K562 (cell line): ENCODE results near the gene SCPEP1. TPM values are rescaled to one million over a fixed set of nuclear protein-coding genes. Genes with fewer than 3 reads are reported as not detected.

Experiments used
- CHD7 ChIP-seq: fragments of 200-600 bp; sonication (generic); IDR thresholded peaks from one replicate; pipeline ENCODE4 v1.6.1; 2012; ENCODE audit warnings: mild to moderate bottlenecking, low read depth, low read length, inconsistent platforms
- CREB1 ChIP-seq, 2 experiments: sonication (generic) in 1 of 2; formaldehyde crosslinking in 1 of 2; IDR thresholded peaks; 2 replicates each; pipeline versions ENCODE4 v1.6.1 to v1.8.0; 2012 to 2022; ENCODE audit warnings: inconsistent platforms in 1 of 2, mild to moderate bottlenecking in 1 of 2, missing genetic modification reagents in 1 of 2, moderate library complexity in 1 of 2
- GATA2 ChIP-seq: sonication (generic); formaldehyde crosslinking; IDR thresholded peaks from 2 replicates; pipeline ENCODE4 v1.4.0; 2020; ENCODE audit warnings: mild to moderate bottlenecking, missing genetic modification reagents
- GTF2A2 ChIP-seq: IDR thresholded peaks from 2 replicates; pipeline ENCODE4 v1.6.1; 2016; ENCODE audit warnings: mild to moderate bottlenecking, missing genetic modification characterization, missing compliant biosample characterization
- HDAC2 ChIP-seq: fragments of 450-650 bp; IDR thresholded peaks from 2 replicates; pipeline ENCODE4 v1.6.1; 2016; ENCODE audit warnings: mild to moderate bottlenecking
- NCOR1 ChIP-seq: fragments of 450-650 bp; IDR thresholded peaks from 2 replicates; pipeline ENCODE4 v1.6.1; 2016; ENCODE audit warnings: mild to moderate bottlenecking, moderate library complexity
- NFE2L1 ChIP-seq: fragments of 450-650 bp; IDR thresholded peaks from 2 replicates; pipeline ENCODE4 v1.6.1; 2016; ENCODE audit warnings: missing genetic modification characterization, low read depth, mild to moderate bottlenecking, missing compliant biosample characterization, moderate library complexity, borderline replicate concordance
- PCBP2 ChIP-seq: fragments of 200-400 bp; formaldehyde crosslinking; IDR thresholded peaks from 2 replicates; pipeline ENCODE4 v1.6.1; 2018; ENCODE audit warnings: low read length, low read depth, mild to moderate bottlenecking, moderate library complexity; ENCODE audit not compliant: poor library complexity, severe bottlenecking
- POLR2AphosphoS5 ChIP-seq: IDR thresholded peaks from 2 replicates; pipeline ENCODE4 v1.6.1; 2011; ENCODE audit warnings: mild to moderate bottlenecking, low read depth, low read length, moderate library complexity; ENCODE audit not compliant: control insufficient read depth, insufficient read depth
- SMAD3 ChIP-seq: fragments of 450-650 bp; formaldehyde crosslinking; conservative IDR thresholded peaks from 2 replicates; pipeline ENCODE4 v1.4.0; 2020; ENCODE audit warnings: mild to moderate bottlenecking
- SNRNP70 ChIP-seq: fragments of 200-400 bp; formaldehyde crosslinking; optimal IDR thresholded peaks from 2 replicates; pipeline ENCODE3; 2017; ENCODE audit warnings: low read depth, low read length
- SRSF7 ChIP-seq: fragments of 200-400 bp; formaldehyde crosslinking; optimal IDR thresholded peaks from 2 replicates; pipeline ENCODE3; 2017; ENCODE audit warnings: mild to moderate bottlenecking, low read depth, low read length
- TCFL5 ChIP-seq: fragments of 250-450 bp; sonication (Bioruptor Pico); conservative IDR thresholded peaks from 2 replicates; pipeline ENCODE4 v1.6.1; 2021; ENCODE audit warnings: mild to moderate bottlenecking, moderate library complexity, matching md5 sums
- ZFX ChIP-seq: sonication (generic); formaldehyde crosslinking; IDR thresholded peaks from 2 replicates; pipeline ENCODE4 v1.8.0; 2022; ENCODE audit warnings: mild to moderate bottlenecking, missing genetic modification reagents, moderate library complexity
- ZNF133 ChIP-seq: fragments of 250-450 bp; sonication (Bioruptor Pico); IDR thresholded peaks from 2 replicates; pipeline ENCODE4 v1.4.0; 2020; ENCODE audit warnings: mild to moderate bottlenecking
- polyA plus RNA-seq, 8 experiments: library from polyadenylated mRNA; depleted of rRNA in 4 of 8; stranded (reverse) in 5 of 8; unstranded in 3 of 8; fragments of >200 nt; fragmentation: Nextera tagmentation in 2 of 8; fragmentation: Illumina TruSeq in 1 of 8; extraction: Ambion mirVana in 2 of 8; extraction: Trizol in 1 of 8; gene quantifications; 2 replicates each; pipeline versions ENCODE4 v1.2.1 to v1.2.3, GENCODE V29; 2011 to 2014; ENCODE audit warnings: inconsistent platforms in 1 of 8, missing spikeins in 1 of 8
- total RNA-seq, 7 experiments: library from RNA; depleted of rRNA in 6 of 7; stranded (reverse); fragments of >200 nt in 6 of 7; fragmentation: Illumina TruSeq in 2 of 7; extraction: Trizol in 2 of 7; gene quantifications; 2 replicates each; pipeline versions ENCODE4 v1.2.1 to v1.2.3, GENCODE V29; 2011 to 2021; ENCODE audit warnings: low replicate concordance in 1 of 7
- TF ChIP-seq, protein P1 (sequence below): sonication (generic); formaldehyde crosslinking; IDR thresholded peaks from 2 replicates; pipeline ENCODE4 v1.9.0; 2022; ENCODE audit warnings: mild to moderate bottlenecking, missing genetic modification reagents

The SCPEP1 gene
- total and polyA plus RNA-seq, 9 of the 15 experiments (the other 6 are each of a cell fraction or from before 2014, with no cell fraction given): 5.1 to 14.8 (median 7.2) TPM

GRCh38 chr17:56960596-56961538, 17.1 kb upstream of the SCPEP1 start, which contains the start of gene COIL (continued):
- peak; percentile 83 for TF ChIP-seq POLR2AphosphoS5
- TF ChIP-seq, protein P1, sequence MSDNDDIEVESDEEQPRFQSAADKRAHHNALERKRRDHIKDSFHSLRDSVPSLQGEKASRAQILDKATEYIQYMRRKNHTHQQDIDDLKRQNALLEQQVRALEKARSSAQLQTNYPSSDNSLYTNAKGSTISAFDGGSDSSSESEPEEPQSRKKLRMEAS (CRISPR knock-in tag): peak; percentile 83
- TF ChIP-seq NFE2L1: no peak
- TF ChIP-seq CREB1 (IDR thresholded peaks at IDR 0.05): no peak
- peak; percentile 62; the same call in 1 of the 2 replicates for TF ChIP-seq CREB1 (CRISPR knock-in tag; IDR thresholded peaks at IDR 0.05)
- TF ChIP-seq GTF2A2 (tag): no peak
- TF ChIP-seq PCBP2: no peak
- no peak for TF ChIP-seq CHD7
- peak; percentile 49; the same call in 1 of the 2 replicates for TF ChIP-seq HDAC2
- no peak for TF ChIP-seq ZNF133 (CRISPR knock-in tag)
- no peak for TF ChIP-seq GATA2 (CRISPR knock-in tag)
- no peak for TF ChIP-seq SNRNP70
- no peak for TF ChIP-seq SRSF7
- no peak for TF ChIP-seq TCFL5 (CRISPR knock-in tag)
- TF ChIP-seq NCOR1: peak; percentile 26; the same call in 1 of the 2 replicates
- TF ChIP-seq ZFX (CRISPR knock-in tag): peak; percentile 93
- TF ChIP-seq SMAD3 (CRISPR knock-in tag): no peak
